GM19397 (cell line): ENCODE measurements around the gene LENG1.

Source experiments
- ATAC-seq: cut with Tn5 transposase; IDR thresholded peaks from one replicate; pipeline ENCODE4 v1.9.1; 2021; ENCODE audit warnings: mild to moderate bottlenecking, moderate library complexity; ENCODE audit not compliant: unreplicated experiment

LENG1 gene

GRCh38 chr19:54165222-54165621 is 5.7 kb upstream of the LENG1 start:
- no peak for ATAC-seq

GRCh38 chr19:54164369-54165068 is 5.0 kb upstream of the LENG1 start:
- no peak for ATAC-seq

- no peak for ATAC-seq
These were observed 3.4 kb upstream of the LENG1 start for GRCh38 chr19:54162884-54163283.

- no peak for ATAC-seq
These were observed 2.8 kb upstream of the LENG1 start for GRCh38 chr19:54162241-54162805.

- no peak for ATAC-seq
These were observed 1.3 kb upstream of the LENG1 start for GRCh38 chr19:54160854-54161253.

- ATAC-seq, result no peak
These were observed 776 bp upstream of the LENG1 start for GRCh38 chr19:54160182-54160811.

- ATAC-seq, result no peak
These were observed 639 bp downstream of the LENG1 start for GRCh38 chr19:54158812-54159351.

GRCh38 chr19:54156953-54157352 is 2.6 kb downstream of the LENG1 start:
- no peak for ATAC-seq

GRCh38 chr19:54156490-54156889 is 3.0 kb downstream of the LENG1 start:
- ATAC-seq, result no peak

GRCh38 chr19:54155694-54156093 is 3.8 kb downstream of the LENG1 start:
- ATAC-seq, result no peak

GRCh38 chr19:54154603-54155345 is 4.7 kb downstream of the LENG1 start:
- ATAC-seq, result no peak

- no peak for ATAC-seq
These were observed 5.7 kb downstream of the LENG1 start for GRCh38 chr19:54153731-54154326.

- ATAC-seq, result no peak
These were observed 6.5 kb downstream of the LENG1 start for GRCh38 chr19:54152878-54153524.

GRCh38 chr19:54152267-54152666 is 7.3 kb downstream of the LENG1 start:
- ATAC-seq, result no peak

- no peak for ATAC-seq
These were observed 8.0 kb downstream of the LENG1 start for GRCh38 chr19:54151362-54152035.

GRCh38 chr19:54149021-54149812 is 10.3 kb downstream of the LENG1 start:
- no peak for ATAC-seq

GRCh38 chr19:54148158-54148557 is 11.4 kb downstream of the LENG1 start:
- ATAC-seq, result no peak

- no peak for ATAC-seq
These were observed 11.8 kb downstream of the LENG1 start for GRCh38 chr19:54147676-54148075.

- no peak for ATAC-seq
These were observed 13.9 kb downstream of the LENG1 start for GRCh38 chr19:54145541-54146158.
